Medulla oblongata (tissue), 1 donor: ENCODE data around the gene AUTS2.
"Not testable (repeated sequence)": the region's sequence is repeated elsewhere in the genome, so short reads cannot be mapped to it uniquely, and the experiment has no call there.

ENCODE experiments used
- DNase-seq: peaks from one replicate; pipeline ENCODE4 v3.0.0-alpha.2; 2015; ENCODE audit errors: extremely low spot score

The AUTS2 gene

DNA sequence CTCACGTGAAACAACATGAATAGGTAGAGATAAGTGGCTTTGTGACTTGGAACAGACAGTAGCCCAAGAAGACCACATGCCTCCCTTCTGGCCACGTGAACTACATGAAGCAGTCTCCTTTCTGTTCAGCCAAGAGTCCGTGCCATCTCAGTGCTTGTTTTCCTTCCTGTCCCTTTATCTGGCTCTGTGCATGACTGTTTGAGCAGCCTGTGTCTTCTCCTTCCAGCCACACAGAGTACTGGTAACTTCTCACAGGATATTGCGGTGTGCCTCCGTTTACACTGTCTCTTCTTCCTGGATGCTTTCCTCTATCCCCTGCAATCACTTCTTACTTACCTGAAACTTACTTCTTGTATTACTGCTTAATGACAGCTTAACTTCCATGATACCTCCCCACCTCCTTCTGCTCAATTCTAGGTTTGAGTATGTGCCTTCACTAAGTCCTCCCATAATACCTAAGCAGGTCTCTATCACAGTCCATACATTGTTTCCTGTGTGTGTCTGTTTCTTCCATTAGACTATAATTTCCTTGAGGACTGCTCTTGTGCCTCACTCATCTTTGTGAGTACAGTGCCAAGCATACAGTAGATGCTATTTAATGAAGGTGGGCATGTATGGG is 748.7 kb downstream of the AUTS2 start:
- DNase-seq = no peak

GRCh38 chr7:70347463-70348254 is 749.4 kb downstream of the AUTS2 start:
- no peak for DNase-seq

DNA sequence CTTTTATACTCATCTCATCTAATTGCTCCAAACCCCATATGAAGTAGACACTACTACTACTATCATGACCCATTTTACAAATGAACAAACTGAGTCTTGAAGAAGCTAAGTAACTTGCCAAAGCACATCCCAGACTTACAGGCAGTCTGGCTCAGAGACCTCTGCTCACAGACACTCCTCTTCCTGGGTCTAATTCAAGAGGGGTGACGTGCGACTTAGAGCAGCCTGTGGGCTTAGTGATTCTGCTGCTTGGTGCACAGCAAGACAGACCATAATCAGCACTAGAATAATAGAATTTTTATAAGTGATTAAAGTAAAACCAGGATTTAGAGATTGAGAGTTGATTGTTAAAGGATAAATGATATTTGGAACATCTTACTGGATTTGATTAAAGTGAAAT is 750.8 kb downstream of the AUTS2 start:
- DNase-seq = no peak

- no peak for DNase-seq
Measured at GRCh38 chr7:70349819-70350218, 751.5 kb downstream of the AUTS2 start.

DNA sequence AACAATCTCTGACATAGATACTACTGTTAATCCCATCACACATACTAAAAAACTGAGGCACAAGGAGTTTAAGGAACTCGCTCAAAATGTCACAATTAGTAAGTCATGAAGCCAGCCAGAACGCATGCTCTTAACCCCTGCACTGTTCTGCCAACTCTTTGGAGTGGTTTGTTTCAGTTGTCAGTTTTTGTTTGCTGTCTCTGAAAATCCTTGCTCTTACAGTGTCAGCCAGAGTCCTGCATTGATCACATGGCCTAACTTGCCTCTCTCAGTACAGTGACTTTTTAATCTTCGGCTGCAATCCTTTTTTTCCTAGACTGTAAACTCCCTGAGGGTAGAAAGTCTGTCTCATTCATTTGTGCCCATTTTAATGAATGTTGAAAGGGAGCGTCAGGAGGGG is 753.8 kb downstream of the AUTS2 start:
- no peak for DNase-seq

DNA sequence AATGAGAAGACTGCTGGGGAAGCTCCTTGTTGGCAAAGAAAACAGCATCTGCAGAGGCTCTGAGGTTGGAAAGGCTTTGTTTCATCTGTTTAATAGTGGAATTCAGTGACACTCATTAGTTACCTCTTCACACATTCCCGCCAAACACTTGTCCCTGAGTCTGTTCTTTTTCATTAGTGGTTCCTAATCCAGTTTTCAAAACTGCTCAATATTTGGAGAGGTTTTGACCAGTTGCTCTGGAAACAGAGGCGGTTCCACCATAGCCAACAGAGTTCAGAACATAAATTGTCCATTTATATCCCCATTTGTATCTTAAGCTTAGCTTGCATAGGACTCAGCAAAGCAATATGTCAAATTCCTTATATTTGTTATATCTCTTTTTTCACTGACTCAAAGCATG is 754.6 kb downstream of the AUTS2 start:
- no peak for DNase-seq

GRCh38 chr7:70353330-70353945 is 755.2 kb downstream of the AUTS2 start:
- DNase-seq = no peak

DNA sequence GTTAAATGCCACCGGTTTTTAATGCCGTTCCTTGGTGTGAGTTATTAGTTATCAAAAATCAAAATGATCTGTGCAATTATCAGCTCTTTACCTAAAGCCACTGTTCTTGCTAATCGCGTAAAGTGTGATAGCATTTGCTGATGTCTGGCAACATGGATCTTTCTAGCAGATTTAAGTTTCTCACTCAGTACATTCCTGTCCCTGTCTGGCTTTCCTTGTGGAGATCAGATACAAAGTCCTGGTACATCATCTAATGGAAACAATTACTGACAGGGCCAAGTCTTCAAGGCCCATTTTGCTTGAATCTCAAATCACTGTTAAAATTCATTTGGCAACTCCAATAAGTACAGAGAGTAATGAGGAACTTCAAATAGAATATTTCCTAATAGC is 755.7 kb downstream of the AUTS2 start:
- no peak for DNase-seq

- DNase-seq = no peak
Measured at GRCh38 chr7:70354409-70355169, 756.3 kb downstream of the AUTS2 start.

GRCh38 chr7:70355198-70356020 is 757.1 kb downstream of the AUTS2 start:
- DNase-seq = no peak

DNA sequence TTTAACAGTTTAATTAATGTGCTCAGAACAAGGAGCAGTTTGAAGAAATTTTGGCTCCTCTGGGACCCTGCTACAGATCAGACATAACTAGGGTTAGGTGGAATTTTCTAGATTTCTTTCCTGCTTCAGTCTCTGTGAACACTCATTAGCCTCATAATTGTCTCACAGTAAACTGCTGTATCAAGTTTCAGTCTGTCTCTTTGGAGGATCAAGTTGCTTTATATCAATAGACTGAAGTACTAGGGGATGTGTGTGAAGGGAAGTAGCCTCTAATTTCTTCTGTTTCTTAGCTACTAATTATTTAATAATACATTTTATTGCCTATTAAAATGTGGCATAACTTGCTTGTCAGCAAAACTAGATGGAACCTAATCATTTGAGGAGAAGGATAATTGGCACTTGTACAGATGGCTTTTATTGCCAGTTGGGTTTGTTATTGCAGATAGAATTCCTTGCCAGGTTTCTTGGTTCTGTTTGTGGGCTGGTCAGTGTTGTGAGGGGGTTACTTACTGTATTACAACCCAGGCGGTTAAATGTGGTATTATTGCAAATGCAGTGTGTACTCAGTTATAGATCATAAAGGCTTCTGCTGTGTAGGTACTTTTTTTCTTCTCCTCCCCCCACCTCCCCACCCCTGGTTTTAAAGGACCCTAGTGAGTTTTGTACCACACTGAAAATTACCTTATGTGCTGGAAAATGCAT is 758.0 kb downstream of the AUTS2 start:
- no peak for DNase-seq

GRCh38 chr7:70356787-70357328 is 758.6 kb downstream of the AUTS2 start:
- DNase-seq = no peak

DNA sequence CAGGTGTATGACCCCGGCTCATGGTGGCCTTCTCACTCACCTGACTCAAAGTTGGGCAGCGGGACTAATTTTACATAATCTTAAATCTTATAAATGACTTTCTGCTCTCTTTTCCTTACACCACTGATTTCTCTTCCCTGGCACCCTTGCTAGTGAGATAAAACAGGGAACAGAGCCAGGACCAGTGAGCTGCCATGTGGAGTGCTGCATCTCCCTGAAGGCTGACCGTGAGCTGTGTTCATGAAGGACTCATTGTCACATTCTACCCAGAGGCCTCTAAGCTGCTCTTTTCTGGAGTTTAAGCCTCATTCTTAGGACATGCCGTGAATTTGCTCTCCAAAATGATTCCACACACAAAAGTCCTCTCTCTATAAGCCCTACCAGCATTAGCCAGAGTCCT is 762.3 kb downstream of the AUTS2 start:
- DNase-seq = peak; percentile 14

GRCh38 chr7:70361821-70362220 is 763.5 kb downstream of the AUTS2 start:
- DNase-seq = no peak

DNA sequence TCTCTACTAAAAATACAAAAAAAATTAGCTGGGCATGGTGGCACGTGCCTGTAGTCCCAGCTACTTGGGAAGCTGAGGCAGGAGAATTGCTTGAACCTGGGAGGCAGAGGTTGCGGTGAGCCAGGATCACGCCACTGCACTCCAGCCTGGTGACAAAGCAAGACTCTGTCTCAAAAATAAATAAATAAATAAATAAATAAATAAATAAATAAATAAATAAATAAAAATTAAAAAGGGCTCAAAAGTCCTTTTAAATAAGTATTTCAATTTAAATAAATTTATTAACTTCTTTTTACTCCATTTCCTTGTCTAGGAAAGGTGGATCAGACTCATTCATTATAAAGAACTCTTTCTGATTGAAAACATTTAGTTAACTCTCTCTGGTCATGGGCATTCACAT is 766.1 kb downstream of the AUTS2 start:
- not testable (repeated sequence) for DNase-seq

- DNase-seq = no peak
Measured at GRCh38 chr7:70371652-70372051, 773.4 kb downstream of the AUTS2 start.

DNA sequence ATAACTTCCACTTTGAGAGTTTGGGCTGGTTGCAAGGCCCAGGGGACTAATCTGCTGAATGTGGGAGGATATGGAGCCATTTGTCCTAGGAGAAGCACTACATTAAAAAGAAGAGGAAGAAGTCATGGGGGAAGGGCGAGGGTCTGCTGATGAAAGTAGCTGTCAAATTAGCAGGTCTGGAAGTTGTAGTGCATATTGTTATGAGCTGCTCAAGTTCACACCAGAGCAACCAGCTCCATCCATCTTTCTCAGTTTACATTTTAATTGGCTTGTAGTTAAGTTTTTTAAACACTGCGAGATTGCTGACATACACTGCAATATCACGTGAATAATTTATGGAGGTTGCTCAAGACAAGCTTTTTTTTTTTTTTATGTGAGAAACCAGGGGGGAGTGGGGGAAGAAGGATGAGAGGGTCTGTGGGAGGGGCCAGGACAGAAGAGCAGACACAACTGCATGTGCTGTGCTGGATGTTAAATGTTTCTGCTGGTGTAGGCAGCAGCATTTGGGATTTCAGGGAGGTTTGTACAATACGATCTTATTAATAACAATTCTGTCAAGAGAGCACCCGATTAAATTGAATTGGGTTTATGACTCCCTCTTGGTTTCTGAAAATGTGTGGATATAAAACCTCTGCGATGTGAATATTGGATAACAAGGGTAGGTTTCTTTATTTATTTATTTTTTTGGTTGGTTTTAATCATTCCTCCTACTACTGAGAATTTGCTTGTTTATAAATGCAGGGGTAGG is 774.7 kb downstream of the AUTS2 start:
- DNase-seq = no peak

GRCh38 chr7:70374772-70375533 is 776.7 kb downstream of the AUTS2 start:
- DNase-seq = no peak

- no peak for DNase-seq
Measured at GRCh38 chr7:70376561-70377031, 778.3 kb downstream of the AUTS2 start.
